ENCODE measurements around the gene KIFBP. TPM values are rescaled to one million over a fixed set of nuclear protein-coding genes. Genes with fewer than 3 reads are reported as not detected.
A peak's percentile ranks its signal among the peaks of the same experiment; 100 is the strongest.

The KIFBP gene
- total and polyA plus RNA-seq, 2 donors (not counting 1 experiment from before 2014, with no cell fraction given): 29.7 to 62.0 TPM

DNA sequence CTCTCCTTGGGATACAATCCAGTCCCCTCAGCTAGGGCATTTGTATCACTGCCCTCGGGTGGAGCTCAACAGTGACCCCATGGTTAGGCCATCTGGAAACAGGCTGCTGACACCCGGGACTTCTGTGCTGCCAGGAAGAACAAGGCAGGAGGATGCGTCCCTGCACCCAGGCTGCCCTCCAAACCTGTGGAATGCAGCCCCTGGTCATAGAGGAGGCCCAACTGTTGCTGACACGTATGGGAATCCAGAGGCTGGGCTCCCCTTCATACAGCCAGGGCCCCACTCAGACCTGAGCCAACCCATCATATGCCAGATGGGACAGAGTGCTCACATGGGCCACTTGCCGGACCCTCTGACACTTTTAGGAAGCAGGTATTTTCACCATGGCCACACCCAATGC lies 53.8 kb downstream of the KIFBP start:
- Histone ChIP-seq H3K9me3 (ENCODE audit: control insufficient read depth, insufficient read depth, low read depth, low read length) (no peaks in the 10 kb centered on the region), H3K4me1 (ENCODE audit: control insufficient read depth, extremely low read depth, insufficient read depth, low read length) (no peaks in the 10 kb centered on the region), H3K79me2 (ENCODE audit: control insufficient read depth, insufficient read depth, low read length) (no peaks in the 10 kb centered on the region), H3K27me3 (ENCODE audit: control insufficient read depth, insufficient read depth, low read length) (no peaks in the 10 kb centered on the region), H3K36me3 (ENCODE audit: control insufficient read depth, insufficient read depth, low read length) (no peaks in the 10 kb centered on the region), H4K20me1 (ENCODE audit: control insufficient read depth, extremely low read depth, insufficient read depth, low read length) (no peaks in the 10 kb centered on the region), H3K9ac (ENCODE audit: insufficient read depth, low read length) (no peak overlapping the region), H3K4me2 (ENCODE audit: extremely low read depth, insufficient read depth, low read length) (no peak overlapping the region), H3K27ac (ENCODE audit: insufficient read depth, low read length) (no peak overlapping the region), H3K4me3 (replicated peaks in 1 of 4; ENCODE audit: control extremely low read depth in 1 of 4, insufficient read depth in 1 of 4, low read depth in 3 of 4, low read length in 4 of 4) (no peak overlapping the region), H2AFZ (ENCODE audit: low read length) (no peak overlapping the region)
- DNase-seq (ENCODE audit: low read depth in 2 of 2): no peak
- TF ChIP-seq EZH2 (IDR thresholded peaks at IDR 0.05; ENCODE audit: low read length, missing control alignments): no peak
- TF ChIP-seq, protein P1, sequence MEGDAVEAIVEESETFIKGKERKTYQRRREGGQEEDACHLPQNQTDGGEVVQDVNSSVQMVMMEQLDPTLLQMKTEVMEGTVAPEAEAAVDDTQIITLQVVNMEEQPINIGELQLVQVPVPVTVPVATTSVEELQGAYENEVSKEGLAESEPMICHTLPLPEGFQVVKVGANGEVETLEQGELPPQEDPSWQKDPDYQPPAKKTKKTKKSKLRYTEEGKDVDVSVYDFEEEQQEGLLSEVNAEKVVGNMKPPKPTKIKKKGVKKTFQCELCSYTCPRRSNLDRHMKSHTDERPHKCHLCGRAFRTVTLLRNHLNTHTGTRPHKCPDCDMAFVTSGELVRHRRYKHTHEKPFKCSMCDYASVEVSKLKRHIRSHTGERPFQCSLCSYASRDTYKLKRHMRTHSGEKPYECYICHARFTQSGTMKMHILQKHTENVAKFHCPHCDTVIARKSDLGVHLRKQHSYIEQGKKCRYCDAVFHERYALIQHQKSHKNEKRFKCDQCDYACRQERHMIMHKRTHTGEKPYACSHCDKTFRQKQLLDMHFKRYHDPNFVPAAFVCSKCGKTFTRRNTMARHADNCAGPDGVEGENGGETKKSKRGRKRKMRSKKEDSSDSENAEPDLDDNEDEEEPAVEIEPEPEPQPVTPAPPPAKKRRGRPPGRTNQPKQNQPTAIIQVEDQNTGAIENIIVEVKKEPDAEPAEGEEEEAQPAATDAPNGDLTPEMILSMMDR (conservative IDR thresholded peaks at IDR 0.05 in 1 of 2, IDR thresholded peaks at IDR 0.05 in 1 of 2; ENCODE audit: low read depth in 1 of 2, low read length in 2 of 2): no peak

DNA sequence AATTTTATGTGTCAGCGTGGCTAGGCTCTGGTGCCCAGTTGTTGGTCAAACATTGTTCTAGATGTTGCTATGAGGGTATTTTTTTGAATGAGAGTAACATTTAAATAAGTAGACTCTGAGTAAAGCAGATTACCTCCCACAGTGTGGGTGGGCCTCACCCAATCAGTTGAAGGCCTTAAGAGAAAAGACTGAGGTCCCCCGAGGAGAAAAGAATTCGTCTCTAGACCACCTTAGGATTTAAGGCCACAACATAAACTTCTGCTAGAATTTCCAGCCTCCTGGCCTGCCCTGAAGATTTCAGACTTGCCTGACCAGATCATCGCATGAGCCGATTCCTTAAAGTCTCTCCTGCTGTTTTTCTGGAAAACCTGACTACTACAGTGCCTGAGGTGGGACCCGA lies 54.2 kb downstream of the KIFBP start:
- Histone ChIP-seq H3K9me3 (ENCODE audit: control insufficient read depth, insufficient read depth, low read depth, low read length) (no peaks in the 10 kb centered on the region), H3K9ac (ENCODE audit: insufficient read depth, low read length) (no peak overlapping the region), H4K20me1 (ENCODE audit: control insufficient read depth, extremely low read depth, insufficient read depth, low read length) (no peaks in the 10 kb centered on the region), H3K79me2 (ENCODE audit: control insufficient read depth, insufficient read depth, low read length) (no peaks in the 10 kb centered on the region), H3K27ac (ENCODE audit: insufficient read depth, low read length) (no peak overlapping the region), H3K27me3 (ENCODE audit: control insufficient read depth, insufficient read depth, low read length) (no peaks in the 10 kb centered on the region), H3K4me2 (ENCODE audit: extremely low read depth, insufficient read depth, low read length) (no peak overlapping the region), H3K4me1 (ENCODE audit: control insufficient read depth, extremely low read depth, insufficient read depth, low read length) (no peaks in the 10 kb centered on the region), H3K4me3 (replicated peaks in 1 of 4; ENCODE audit: control extremely low read depth in 1 of 4, insufficient read depth in 1 of 4, low read depth in 3 of 4, low read length in 4 of 4) (no peak overlapping the region), H3K36me3 (ENCODE audit: control insufficient read depth, insufficient read depth, low read length) (no peaks in the 10 kb centered on the region), H2AFZ (ENCODE audit: low read length) (no peak overlapping the region)
- TF ChIP-seq EZH2 (IDR thresholded peaks at IDR 0.05; ENCODE audit: low read length, missing control alignments): no peak
- TF ChIP-seq, protein P1 (conservative IDR thresholded peaks at IDR 0.05 in 1 of 2, IDR thresholded peaks at IDR 0.05 in 1 of 2; ENCODE audit: low read depth in 1 of 2, low read length in 2 of 2): no peak
- DNase-seq (ENCODE audit: low read depth in 2 of 2): no peak

DNA sequence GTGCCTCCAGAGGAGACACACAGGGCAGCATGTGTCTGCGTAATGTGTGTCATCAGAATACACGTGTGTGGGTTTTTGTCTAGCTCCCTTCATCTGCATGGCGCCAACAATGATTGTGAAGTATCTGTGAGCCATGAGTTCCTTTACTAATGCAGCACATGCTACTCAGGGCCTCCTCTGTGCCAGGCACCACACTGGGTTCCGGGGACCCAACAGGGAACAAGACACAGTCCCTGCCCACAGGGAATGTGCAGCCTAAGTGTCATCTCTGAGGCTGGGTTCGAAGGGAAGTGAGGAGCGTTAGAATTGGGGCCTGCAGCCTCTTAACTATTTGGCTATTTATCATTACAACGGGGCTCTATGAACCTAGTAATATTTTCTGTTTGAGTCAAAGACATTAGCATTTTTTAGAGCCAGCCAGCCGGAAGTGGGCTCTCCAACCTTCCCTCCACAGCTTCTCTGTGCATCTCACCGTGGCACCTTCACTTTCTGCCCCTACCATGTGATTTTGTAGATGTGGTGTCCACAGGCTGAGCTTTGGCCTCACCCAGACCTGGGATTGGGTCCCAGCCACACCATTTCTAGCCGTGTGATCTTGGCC lies 55.4 kb downstream of the KIFBP start:
- no peak overlapping the region for H3K4me2 ChIP-seq (ENCODE audit: extremely low read depth, insufficient read depth, low read length)
- H3K4me1 ChIP-seq (ENCODE audit: control insufficient read depth, extremely low read depth, insufficient read depth, low read length): peaks cover 2% of the 10 kb centered on the region
- no peaks in the 10 kb centered on the region for H3K9me3 ChIP-seq (ENCODE audit: control insufficient read depth, insufficient read depth, low read depth, low read length)
- H3K9ac ChIP-seq (ENCODE audit: insufficient read depth, low read length): no peak overlapping the region
- TF ChIP-seq, protein P1 (conservative IDR thresholded peaks at IDR 0.05 in 1 of 2, IDR thresholded peaks at IDR 0.05 in 1 of 2; ENCODE audit: low read depth in 1 of 2, low read length in 2 of 2): no peak
- TF ChIP-seq EZH2 (IDR thresholded peaks at IDR 0.05; ENCODE audit: low read length, missing control alignments): no peak
- no peaks in the 10 kb centered on the region for H3K27me3 ChIP-seq (ENCODE audit: control insufficient read depth, insufficient read depth, low read length)
- no peak overlapping the region for H3K27ac ChIP-seq (ENCODE audit: insufficient read depth, low read length)
- no peaks in the 10 kb centered on the region for H3K36me3 ChIP-seq (ENCODE audit: control insufficient read depth, insufficient read depth, low read length)
- DNase-seq (ENCODE audit: low read depth in 2 of 2): peak in 1 of 2 donors; percentile 20
- no peak overlapping the region for H3K4me3 ChIP-seq (replicated peaks in 1 of 4; ENCODE audit: control extremely low read depth in 1 of 4, insufficient read depth in 1 of 4, low read depth in 3 of 4, low read length in 4 of 4)
- H2AFZ ChIP-seq (ENCODE audit: low read length): peak overlapping the region; percentile 31
- no peaks in the 10 kb centered on the region for H3K79me2 ChIP-seq (ENCODE audit: control insufficient read depth, insufficient read depth, low read length)
- H4K20me1 ChIP-seq (ENCODE audit: control insufficient read depth, extremely low read depth, insufficient read depth, low read length): no peaks in the 10 kb centered on the region
